GM23338 (cell line): ENCODE data around the gene CES3. TPM values are rescaled to one million over a fixed set of nuclear protein-coding genes. Genes with fewer than 3 reads are reported as not detected.

ENCODE experiments used
- ATAC-seq: fragments of 200-7000 bp; cut with Tn5 transposase; 3 replicates; pipeline ENCODE4 v1.9.1; 2020
- DNase-seq: peaks from one replicate; pipeline ENCODE4 v3.0.0-alpha.2; 2015; ENCODE audit warnings: low spot score
- H2AFZ ChIP-seq: fragments of 200-600 bp; sonication (generic); 2 replicates; pipeline ENCODE4 v1.8.0; 2016; ENCODE audit warnings: antibody characterized with exemption, mild to moderate bottlenecking, moderate library complexity
- H3F3A ChIP-seq: fragments of 200-600 bp; sonication (generic); replicated peaks from 2 replicates; pipeline ENCODE4 v1.8.0; 2017; ENCODE audit warnings: antibody characterized with exemption, mixed run types, low read depth
- H3K27ac ChIP-seq: fragments of 200-600 bp; sonication (generic); 2 replicates; pipeline ENCODE4 v1.6.1; 2016; ENCODE audit warnings: low read depth
- H3K27me3 ChIP-seq: fragments of 200-600 bp; sonication (generic); 2 replicates; pipeline ENCODE4 v1.8.0; 2016; ENCODE audit warnings: mild to moderate bottlenecking, mixed run types, moderate library complexity; ENCODE audit not compliant: insufficient read depth
- H3K36me3 ChIP-seq: fragments of 200-600 bp; sonication (generic); 2 replicates; pipeline ENCODE4 v1.8.0; 2016; ENCODE audit warnings: mild to moderate bottlenecking; ENCODE audit not compliant: insufficient read depth
- H3K4me1 ChIP-seq: fragments of 200-600 bp; sonication (generic); 2 replicates; pipeline ENCODE4 v1.8.0; 2016; ENCODE audit warnings: mild to moderate bottlenecking, moderate library complexity; ENCODE audit not compliant: insufficient read depth
- H3K4me2 ChIP-seq: fragments of 200-600 bp; sonication (generic); 2 replicates; pipeline ENCODE4 v1.7.1; 2017; ENCODE audit warnings: mixed run types
- H3K4me3 ChIP-seq: fragments of 200-600 bp; sonication (generic); 2 replicates; pipeline ENCODE4 v1.6.1; 2016; ENCODE audit warnings: mixed run types
- H3K79me2 ChIP-seq: fragments of 200-600 bp; sonication (generic); replicated peaks from 2 replicates; pipeline ENCODE4 v1.8.0; 2017; ENCODE audit warnings: mild to moderate bottlenecking; ENCODE audit not compliant: insufficient read depth
- H3K9me2 ChIP-seq: fragments of 200-600 bp; sonication (generic); 2 replicates; pipeline ENCODE4 v1.8.0; 2017; ENCODE audit not compliant: insufficient read depth
- H4K20me1 ChIP-seq: fragments of 200-600 bp; sonication (generic); replicated peaks from 2 replicates; pipeline ENCODE4 v1.8.0; 2017; ENCODE audit warnings: mild to moderate bottlenecking; ENCODE audit not compliant: insufficient read depth
- H3K27ac Mint-ChIP-seq: 2 replicates; pipeline ENCODE4 v1.8.0; 2020; ENCODE audit warnings: inconsistent platforms, mild to moderate bottlenecking, moderate library complexity, mixed read lengths
- H3K27me3 Mint-ChIP-seq: 3 replicates; pipeline ENCODE4 v1.8.0; 2022; ENCODE audit warnings: low read depth, mild to moderate bottlenecking, moderate library complexity, mixed read lengths, inconsistent platforms; ENCODE audit not compliant: insufficient read depth, poor library complexity
- H3K36me3 Mint-ChIP-seq: 3 replicates; pipeline ENCODE4 v1.8.0; 2021; ENCODE audit warnings: low read depth, mild to moderate bottlenecking, inconsistent platforms, moderate library complexity, mixed read lengths
- H3K4me1 Mint-ChIP-seq: 3 replicates; pipeline ENCODE4 v1.8.0; 2020; ENCODE audit warnings: mild to moderate bottlenecking, inconsistent platforms, mixed read lengths
- H3K4me3 Mint-ChIP-seq: 3 replicates; pipeline ENCODE4 v1.8.0; 2021; ENCODE audit warnings: moderate library complexity, mild to moderate bottlenecking, inconsistent platforms, mixed read lengths
- H3K9me3 Mint-ChIP-seq: 3 replicates; pipeline ENCODE4 v1.8.0; 2020; ENCODE audit warnings: moderate library complexity, mild to moderate bottlenecking, inconsistent platforms, mixed read lengths
- CREB1 ChIP-seq: fragments of 250-450 bp; sonication (Bioruptor Pico); IDR thresholded peaks from 2 replicates; pipeline ENCODE4 v1.5.0; 2020; ENCODE audit warnings: low read depth, mild to moderate bottlenecking, moderate library complexity
- EZH2 ChIP-seq: fragments of 200-600 bp; sonication (generic); IDR thresholded peaks from one replicate; pipeline ENCODE4 v1.8.0; 2017; ENCODE audit warnings: antibody characterized with exemption, mild to moderate bottlenecking, low read depth; ENCODE audit not compliant: unreplicated experiment
- EZH2phosphoT487 ChIP-seq: fragments of 200-600 bp; sonication (generic); IDR thresholded peaks from one replicate; pipeline ENCODE4 v1.8.1; 2018; ENCODE audit warnings: antibody characterized with exemption; ENCODE audit not compliant: unreplicated experiment
- JUNB ChIP-seq: IDR thresholded peaks from one replicate; pipeline ENCODE4 v1.6.1; 2016; ENCODE audit warnings: antibody characterized with exemption; ENCODE audit not compliant: unreplicated experiment
- NANOG ChIP-seq: IDR thresholded peaks from 2 replicates; pipeline ENCODE4 v1.6.1; 2016; ENCODE audit warnings: antibody characterized with exemption, borderline replicate concordance
- POLR2AphosphoS5 ChIP-seq: IDR thresholded peaks from 2 replicates; pipeline ENCODE4 v1.6.1; 2016; ENCODE audit warnings: antibody characterized with exemption, low read depth
- STAT1 ChIP-seq: IDR thresholded peaks from one replicate; pipeline ENCODE4 v1.6.1; 2016; ENCODE audit warnings: antibody characterized with exemption; ENCODE audit not compliant: unreplicated experiment
- ZNF331 ChIP-seq: fragments of 250-450 bp; sonication (Bioruptor Pico); IDR thresholded peaks from 2 replicates; pipeline ENCODE4 v1.5.0; 2020; ENCODE audit warnings: low read depth, mild to moderate bottlenecking, moderate library complexity
- polyA plus RNA-seq: library from polyadenylated mRNA; unstranded; fragments of >200 nt; fragmentation: Nextera tagmentation; extraction: Ambion mirVana; gene quantifications from 2 replicates; pipeline ENCODE4 v1.2.1, GENCODE V29; 2016
- total RNA-seq: library from RNA; depleted of rRNA; stranded (reverse); fragments of >200 nt; shearing (Covaris generic); gene quantifications from 2 replicates; pipeline ENCODE4 v1.2.3, GENCODE V29; 2014
- TF ChIP-seq, protein P1 (sequence below): IDR thresholded peaks from 2 replicates; pipeline ENCODE4 v1.6.1; 2016; ENCODE audit warnings: antibody characterized with exemption
- TF ChIP-seq, protein P2 (sequence below): fragments of 250-450 bp; sonication (Bioruptor Pico); IDR thresholded peaks from 2 replicates; pipeline ENCODE4 v1.5.0; 2020; ENCODE audit warnings: mild to moderate bottlenecking, moderate library complexity
- TF ChIP-seq, protein P3 (sequence below): IDR thresholded peaks from one replicate; pipeline ENCODE4 v1.6.1; 2018; ENCODE audit warnings: antibody characterized with exemption; ENCODE audit not compliant: unreplicated experiment

Gene CES3
- total and polyA plus RNA-seq, 2 experiments from 2014 or later = 0.55 to 1.0 TPM

DNA sequence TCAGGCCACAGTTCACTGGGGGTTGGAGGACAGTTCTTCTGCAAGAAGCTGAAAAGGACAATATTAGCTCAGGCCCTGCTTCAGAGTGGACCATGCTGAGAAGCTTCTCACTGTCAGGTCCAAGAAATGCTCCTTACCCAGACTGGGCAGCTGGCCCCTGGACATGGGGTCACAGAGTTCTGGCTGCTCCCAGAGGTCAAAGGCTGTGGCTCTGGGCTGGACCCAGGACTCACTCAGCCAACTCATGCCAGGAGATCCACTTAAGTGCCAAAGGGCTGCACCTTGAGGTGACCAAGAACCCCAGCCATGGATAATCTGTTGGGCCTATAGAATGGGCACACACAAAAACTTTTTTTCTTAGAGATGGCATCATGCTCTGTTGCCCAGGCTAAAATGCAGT lies 21.7 kb upstream of the CES3 start:
- Mint-ChIP-seq H3K4me1 (peaks cover 4% of the 10 kb centered on the region; the same call in 1 of the 3 replicates), H3K27ac (no peak overlapping the region), H3K4me3 (no peak overlapping the region), H3K27me3 (peaks cover 22% of the 10 kb centered on the region), H3K36me3 (peaks cover 19% of the 10 kb centered on the region), H3K9me3 (no peaks in the 10 kb centered on the region)
- H3K4me3 ChIP-seq = no peak overlapping the region
- H2AFZ ChIP-seq = no peak overlapping the region
- DNase-seq = no peak
- H3K9me2 ChIP-seq = no peaks in the 10 kb centered on the region
- no peak overlapping the region for H3K4me2 ChIP-seq
- TF ChIP-seq JUNB (no peak), STAT1 (no peak), EZH2phosphoT487 (no peak)
- H4K20me1 ChIP-seq = peaks cover 10% of the 10 kb centered on the region
- H3K79me2 ChIP-seq = no peaks in the 10 kb centered on the region
- H3K4me1 ChIP-seq = no peaks in the 10 kb centered on the region
- peaks cover 20% of the 10 kb centered on the region for H3K27me3 ChIP-seq
- no peaks in the 10 kb centered on the region for H3F3A ChIP-seq
- H3K36me3 ChIP-seq = no peaks in the 10 kb centered on the region
- H3K27ac ChIP-seq = no peak overlapping the region
- no peak for ATAC-seq

DNA sequence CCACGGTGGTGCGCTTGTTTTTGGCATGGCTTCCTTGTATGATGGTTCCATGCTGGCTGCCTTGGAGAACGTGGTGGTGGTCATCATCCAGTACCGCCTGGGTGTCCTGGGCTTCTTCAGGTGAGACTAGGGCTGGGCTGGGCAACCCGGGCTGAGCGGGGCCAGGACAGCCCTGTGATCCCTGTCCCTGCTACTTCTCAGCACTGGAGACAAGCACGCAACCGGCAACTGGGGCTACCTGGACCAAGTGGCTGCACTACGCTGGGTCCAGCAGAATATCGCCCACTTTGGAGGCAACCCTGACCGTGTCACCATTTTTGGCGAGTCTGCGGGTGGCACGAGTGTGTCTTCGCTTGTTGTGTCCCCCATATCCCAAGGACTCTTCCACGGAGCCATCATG lies 20.8 kb upstream of the CES3 start:
- H3K27ac ChIP-seq = no peak overlapping the region
- H3K36me3 ChIP-seq = no peaks in the 10 kb centered on the region
- DNase-seq = no peak
- no peaks in the 10 kb centered on the region for H3K9me2 ChIP-seq
- ATAC-seq = no peak
- H3F3A ChIP-seq = no peaks in the 10 kb centered on the region
- no peak overlapping the region for H3K27ac Mint-ChIP-seq
- H3K4me1 Mint-ChIP-seq = peaks cover 2% of the 10 kb centered on the region; the same call in 1 of the 3 replicates
- H3K4me1 ChIP-seq = no peaks in the 10 kb centered on the region
- H3K27me3 Mint-ChIP-seq = peaks cover 16% of the 10 kb centered on the region
- no peak overlapping the region for H3K4me3 Mint-ChIP-seq
- H3K9me3 Mint-ChIP-seq = no peaks in the 10 kb centered on the region
- peaks cover 19% of the 10 kb centered on the region for H3K36me3 Mint-ChIP-seq
- no peak overlapping the region for H3K4me2 ChIP-seq
- H4K20me1 ChIP-seq = peaks cover 10% of the 10 kb centered on the region
- H3K4me3 ChIP-seq = no peak overlapping the region
- H3K27me3 ChIP-seq = peaks cover 12% of the 10 kb centered on the region
- H2AFZ ChIP-seq = no peak overlapping the region
- no peaks in the 10 kb centered on the region for H3K79me2 ChIP-seq
- TF ChIP-seq EZH2 (no peak), NANOG (no peak), POLR2AphosphoS5 (no peak), EZH2phosphoT487 (no peak), STAT1 (no peak), CREB1 (CRISPR knock-in tag) (no peak), ZNF331 (no peak)
- TF ChIP-seq, protein P1, sequence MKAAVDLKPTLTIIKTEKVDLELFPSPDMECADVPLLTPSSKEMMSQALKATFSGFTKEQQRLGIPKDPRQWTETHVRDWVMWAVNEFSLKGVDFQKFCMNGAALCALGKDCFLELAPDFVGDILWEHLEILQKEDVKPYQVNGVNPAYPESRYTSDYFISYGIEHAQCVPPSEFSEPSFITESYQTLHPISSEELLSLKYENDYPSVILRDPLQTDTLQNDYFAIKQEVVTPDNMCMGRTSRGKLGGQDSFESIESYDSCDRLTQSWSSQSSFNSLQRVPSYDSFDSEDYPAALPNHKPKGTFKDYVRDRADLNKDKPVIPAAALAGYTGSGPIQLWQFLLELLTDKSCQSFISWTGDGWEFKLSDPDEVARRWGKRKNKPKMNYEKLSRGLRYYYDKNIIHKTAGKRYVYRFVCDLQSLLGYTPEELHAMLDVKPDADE = no peak
- TF ChIP-seq, protein P2, sequence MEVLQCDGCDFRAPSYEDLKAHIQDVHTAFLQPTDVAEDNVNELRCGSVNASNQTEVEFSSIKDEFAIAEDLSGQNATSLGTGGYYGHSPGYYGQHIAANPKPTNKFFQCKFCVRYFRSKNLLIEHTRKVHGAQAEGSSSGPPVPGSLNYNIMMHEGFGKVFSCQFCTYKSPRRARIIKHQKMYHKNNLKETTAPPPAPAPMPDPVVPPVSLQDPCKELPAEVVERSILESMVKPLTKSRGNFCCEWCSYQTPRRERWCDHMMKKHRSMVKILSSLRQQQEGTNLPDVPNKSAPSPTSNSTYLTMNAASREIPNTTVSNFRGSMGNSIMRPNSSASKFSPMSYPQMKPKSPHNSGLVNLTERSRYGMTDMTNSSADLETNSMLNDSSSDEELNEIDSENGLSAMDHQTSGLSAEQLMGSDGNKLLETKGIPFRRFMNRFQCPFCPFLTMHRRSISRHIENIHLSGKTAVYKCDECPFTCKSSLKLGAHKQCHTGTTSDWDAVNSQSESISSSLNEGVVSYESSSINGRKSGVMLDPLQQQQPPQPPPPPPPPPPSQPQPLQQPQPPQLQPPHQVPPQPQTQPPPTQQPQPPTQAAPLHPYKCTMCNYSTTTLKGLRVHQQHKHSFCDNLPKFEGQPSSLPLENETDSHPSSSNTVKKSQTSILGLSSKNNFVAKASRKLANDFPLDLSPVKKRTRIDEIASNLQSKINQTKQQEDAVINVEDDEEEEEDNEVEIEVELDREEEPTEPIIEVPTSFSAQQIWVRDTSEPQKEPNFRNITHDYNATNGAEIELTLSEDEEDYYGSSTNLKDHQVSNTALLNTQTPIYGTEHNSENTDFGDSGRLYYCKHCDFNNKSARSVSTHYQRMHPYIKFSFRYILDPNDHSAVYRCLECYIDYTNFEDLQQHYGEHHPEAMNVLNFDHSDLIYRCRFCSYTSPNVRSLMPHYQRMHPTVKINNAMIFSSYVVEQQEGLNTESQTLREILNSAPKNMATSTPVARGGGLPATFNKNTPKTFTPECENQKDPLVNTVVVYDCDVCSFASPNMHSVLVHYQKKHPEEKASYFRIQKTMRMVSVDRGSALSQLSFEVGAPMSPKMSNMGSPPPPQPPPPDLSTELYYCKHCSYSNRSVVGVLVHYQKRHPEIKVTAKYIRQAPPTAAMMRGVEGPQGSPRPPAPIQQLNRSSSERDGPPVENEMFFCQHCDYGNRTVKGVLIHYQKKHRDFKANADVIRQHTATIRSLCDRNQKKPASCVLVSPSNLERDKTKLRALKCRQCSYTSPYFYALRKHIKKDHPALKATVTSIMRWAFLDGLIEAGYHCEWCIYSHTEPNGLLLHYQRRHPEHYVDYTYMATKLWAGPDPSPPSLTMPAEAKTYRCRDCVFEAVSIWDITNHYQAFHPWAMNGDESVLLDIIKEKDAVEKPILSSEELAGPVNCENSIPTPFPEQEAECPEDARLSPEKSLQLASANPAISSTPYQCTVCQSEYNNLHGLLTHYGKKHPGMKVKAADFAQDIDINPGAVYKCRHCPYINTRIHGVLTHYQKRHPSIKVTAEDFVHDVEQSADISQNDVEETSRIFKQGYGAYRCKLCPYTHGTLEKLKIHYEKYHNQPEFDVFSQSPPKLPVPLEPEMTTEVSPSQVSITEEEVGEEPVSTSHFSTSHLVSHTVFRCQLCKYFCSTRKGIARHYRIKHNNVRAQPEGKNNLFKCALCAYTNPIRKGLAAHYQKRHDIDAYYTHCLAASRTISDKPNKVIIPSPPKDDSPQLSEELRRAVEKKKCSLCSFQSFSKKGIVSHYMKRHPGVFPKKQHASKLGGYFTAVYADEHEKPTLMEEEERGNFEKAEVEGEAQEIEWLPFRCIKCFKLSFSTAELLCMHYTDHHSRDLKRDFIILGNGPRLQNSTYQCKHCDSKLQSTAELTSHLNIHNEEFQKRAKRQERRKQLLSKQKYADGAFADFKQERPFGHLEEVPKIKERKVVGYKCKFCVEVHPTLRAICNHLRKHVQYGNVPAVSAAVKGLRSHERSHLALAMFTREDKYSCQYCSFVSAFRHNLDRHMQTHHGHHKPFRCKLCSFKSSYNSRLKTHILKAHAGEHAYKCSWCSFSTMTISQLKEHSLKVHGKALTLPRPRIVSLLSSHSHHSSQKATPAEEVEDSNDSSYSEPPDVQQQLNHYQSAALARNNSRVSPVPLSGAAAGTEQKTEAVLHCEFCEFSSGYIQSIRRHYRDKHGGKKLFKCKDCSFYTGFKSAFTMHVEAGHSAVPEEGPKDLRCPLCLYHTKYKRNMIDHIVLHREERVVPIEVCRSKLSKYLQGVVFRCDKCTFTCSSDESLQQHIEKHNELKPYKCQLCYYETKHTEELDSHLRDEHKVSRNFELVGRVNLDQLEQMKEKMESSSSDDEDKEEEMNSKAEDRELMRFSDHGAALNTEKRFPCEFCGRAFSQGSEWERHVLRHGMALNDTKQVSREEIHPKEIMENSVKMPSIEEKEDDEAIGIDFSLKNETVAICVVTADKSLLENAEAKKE (CRISPR knock-in tag) = no peak
- TF ChIP-seq, protein P3, sequence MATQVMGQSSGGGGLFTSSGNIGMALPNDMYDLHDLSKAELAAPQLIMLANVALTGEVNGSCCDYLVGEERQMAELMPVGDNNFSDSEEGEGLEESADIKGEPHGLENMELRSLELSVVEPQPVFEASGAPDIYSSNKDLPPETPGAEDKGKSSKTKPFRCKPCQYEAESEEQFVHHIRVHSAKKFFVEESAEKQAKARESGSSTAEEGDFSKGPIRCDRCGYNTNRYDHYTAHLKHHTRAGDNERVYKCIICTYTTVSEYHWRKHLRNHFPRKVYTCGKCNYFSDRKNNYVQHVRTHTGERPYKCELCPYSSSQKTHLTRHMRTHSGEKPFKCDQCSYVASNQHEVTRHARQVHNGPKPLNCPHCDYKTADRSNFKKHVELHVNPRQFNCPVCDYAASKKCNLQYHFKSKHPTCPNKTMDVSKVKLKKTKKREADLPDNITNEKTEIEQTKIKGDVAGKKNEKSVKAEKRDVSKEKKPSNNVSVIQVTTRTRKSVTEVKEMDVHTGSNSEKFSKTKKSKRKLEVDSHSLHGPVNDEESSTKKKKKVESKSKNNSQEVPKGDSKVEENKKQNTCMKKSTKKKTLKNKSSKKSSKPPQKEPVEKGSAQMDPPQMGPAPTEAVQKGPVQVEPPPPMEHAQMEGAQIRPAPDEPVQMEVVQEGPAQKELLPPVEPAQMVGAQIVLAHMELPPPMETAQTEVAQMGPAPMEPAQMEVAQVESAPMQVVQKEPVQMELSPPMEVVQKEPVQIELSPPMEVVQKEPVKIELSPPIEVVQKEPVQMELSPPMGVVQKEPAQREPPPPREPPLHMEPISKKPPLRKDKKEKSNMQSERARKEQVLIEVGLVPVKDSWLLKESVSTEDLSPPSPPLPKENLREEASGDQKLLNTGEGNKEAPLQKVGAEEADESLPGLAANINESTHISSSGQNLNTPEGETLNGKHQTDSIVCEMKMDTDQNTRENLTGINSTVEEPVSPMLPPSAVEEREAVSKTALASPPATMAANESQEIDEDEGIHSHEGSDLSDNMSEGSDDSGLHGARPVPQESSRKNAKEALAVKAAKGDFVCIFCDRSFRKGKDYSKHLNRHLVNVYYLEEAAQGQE = no peak
